Measurements from ENCODE around the gene MECR. TPM values are rescaled to one million over a fixed set of nuclear protein-coding genes. Genes with fewer than 3 reads are reported as not detected.

The MECR gene, protein sequence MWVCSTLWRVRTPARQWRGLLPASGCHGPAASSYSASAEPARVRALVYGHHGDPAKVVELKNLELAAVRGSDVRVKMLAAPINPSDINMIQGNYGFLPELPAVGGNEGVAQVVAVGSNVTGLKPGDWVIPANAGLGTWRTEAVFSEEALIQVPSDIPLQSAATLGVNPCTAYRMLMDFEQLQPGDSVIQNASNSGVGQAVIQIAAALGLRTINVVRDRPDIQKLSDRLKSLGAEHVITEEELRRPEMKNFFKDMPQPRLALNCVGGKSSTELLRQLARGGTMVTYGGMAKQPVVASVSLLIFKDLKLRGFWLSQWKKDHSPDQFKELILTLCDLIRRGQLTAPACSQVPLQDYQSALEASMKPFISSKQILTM
- total RNA-seq, result 18.0 and 28.0 TPM in 2 replicates

DNA sequence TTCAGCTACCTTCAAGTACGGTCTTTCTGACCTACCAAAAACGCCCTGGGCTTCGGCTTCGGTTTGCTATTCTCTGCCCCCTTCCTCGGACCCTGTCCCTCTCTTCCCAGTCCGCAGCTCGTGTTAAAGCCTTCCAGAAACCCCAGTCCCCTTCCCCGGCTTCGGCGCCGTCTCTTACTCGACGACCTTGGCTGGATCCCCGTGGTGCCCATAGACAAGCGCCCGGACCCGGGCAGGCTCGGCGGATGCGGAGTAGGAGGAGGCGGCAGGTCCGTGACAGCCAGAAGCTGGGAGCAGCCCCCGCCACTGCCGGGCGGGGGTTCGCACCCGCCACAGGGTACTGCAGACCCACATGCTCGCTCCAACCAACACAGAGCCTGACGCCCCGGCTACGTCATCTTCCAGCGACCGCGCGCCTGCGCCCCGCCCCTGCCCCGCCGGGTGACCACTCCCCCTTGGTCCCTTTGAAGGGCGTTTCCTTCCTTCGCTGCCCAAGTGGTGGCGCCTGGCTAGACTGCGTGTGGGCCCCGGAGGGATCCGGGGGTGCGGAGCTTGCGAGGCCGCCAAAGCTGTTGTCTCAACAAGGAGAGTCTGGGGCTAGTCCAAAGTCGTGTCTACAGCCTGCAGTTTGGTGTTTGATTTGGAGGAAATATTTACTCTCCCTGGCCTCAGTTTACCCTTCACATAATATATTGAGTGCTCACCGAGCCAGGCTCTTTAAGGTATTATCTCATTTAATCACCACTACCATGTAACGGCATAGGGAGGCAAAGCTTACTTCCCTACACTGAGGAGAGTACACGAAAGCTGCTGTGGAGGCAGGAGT, at the start of gene MECR:
MECR (minus strand) TSS at position 382 of the 826 bp plus-strand sequence; CDS start at position 354, 28 bp downstream.

DNA sequence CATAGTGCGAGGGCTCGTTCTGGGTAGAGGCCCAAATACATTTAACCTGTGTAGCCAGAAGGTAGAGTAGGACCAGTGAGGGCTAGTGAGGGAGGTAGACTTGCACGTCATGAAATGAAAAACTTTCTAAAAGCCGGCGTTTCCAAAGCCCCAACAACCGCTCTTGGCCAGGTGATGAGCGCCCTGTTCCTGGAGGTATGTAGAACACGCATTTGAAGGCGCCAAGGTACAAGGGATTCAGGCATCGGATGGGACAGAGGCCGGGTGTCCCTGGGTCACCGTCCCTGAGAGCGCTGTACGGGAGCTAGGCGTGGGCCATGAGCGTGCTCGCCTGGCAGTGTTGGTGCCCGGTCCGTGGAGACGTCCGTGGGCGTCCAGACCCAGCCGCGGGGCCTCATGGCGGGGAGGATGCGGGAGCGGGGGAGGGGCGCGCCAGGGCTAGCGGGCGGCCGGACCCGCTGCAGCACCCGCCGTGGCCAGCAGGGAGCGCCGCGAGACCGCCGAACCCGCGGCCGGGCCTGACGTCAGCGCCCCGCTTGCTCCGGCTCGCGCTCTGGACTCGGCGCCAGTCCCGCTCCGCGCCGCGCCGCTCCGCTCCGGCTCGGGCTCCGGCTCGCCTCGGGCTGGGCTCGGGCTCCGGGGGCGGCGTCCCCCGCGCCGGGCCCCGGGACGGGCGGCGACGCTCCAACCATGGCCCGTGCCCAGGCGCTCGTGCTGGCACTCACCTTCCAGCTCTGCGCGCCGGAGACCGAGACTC, 5.4 kb upstream of the MECR start, which contains the start of gene PTPRU:
PTPRU (plus strand) TSS at position 568 of the 757 bp plus-strand sequence; CDS start at position 691, 123 bp downstream.

DNA sequence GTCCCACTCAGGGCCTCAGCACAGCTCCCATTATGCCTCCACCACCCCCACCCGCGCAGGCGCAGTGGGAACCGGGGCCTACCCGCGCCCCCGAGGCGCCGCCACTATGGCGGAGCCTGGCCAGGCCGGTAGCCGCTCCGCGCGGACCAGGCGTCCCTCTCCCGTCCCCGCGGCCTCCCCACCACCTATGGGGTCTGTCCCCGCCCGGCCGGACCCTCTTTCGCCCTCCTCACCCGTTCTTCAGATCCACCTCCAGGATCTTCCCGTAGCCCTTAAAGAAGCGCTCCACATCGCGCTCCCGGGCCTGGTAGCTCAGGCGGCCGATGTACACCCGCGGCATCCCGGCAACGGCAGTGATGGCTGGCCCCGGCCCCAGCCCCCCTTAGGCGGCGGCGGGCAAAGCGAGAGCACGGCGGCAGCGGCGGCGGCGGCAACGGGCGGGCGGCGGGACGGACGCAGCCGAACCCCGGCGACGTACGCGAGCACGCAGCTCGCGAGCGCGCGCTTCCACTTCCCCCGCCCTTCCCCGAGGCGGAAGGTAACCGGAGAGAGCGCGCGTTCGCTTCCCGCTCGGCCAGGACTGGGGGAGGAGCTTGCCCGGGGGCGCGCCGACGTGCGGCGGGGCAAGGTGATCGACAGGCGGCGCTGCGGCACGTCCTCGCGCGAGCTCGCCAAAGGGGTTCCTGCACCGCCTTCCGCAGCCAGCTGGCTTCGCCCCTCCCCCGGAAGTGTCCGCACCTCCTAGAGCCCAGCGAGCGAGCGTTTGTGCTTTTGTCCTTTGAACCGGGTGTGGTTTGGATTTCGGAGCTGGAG, 49.1 kb downstream of the MECR start, which contains the start of gene SRSF4:
SRSF4 (minus strand) TSS at position 488 of the 813 bp plus-strand sequence; CDS start at position 340, 148 bp downstream.

Other genes with a start within 250 kb of the MECR start
- gene TMEM200B, start 107.0 kb downstream of the MECR start, total RNA-seq, result 23.2 and 25.4 TPM in 2 replicates
- gene SRSF4, start 49.0 kb downstream of the MECR start, total RNA-seq, result 35.8 and 164 TPM in 2 replicates
- 26.8 and 35.8 TPM in 2 replicates for gene PTPRU, start 5.6 kb upstream of the MECR start, total RNA-seq